NCI-H2171 (cell line): ENCODE measurements around the gene LIG4.

Experiments
- DNase-seq: peaks from one replicate; lab custom pipeline; 2025; lab: John Stamatoyannopoulos, UW

Gene LIG4

GRCh38 chr13:108194435-108194936 is 20.9 kb downstream of the LIG4 start:
- DNase-seq = no peak

- DNase-seq = no peak
Observed at GRCh38 chr13:108193806-108194205, 21.5 kb downstream of the LIG4 start.

- DNase-seq = no peak
Observed at GRCh38 chr13:108190897-108191296, 24.4 kb downstream of the LIG4 start.

DNA sequence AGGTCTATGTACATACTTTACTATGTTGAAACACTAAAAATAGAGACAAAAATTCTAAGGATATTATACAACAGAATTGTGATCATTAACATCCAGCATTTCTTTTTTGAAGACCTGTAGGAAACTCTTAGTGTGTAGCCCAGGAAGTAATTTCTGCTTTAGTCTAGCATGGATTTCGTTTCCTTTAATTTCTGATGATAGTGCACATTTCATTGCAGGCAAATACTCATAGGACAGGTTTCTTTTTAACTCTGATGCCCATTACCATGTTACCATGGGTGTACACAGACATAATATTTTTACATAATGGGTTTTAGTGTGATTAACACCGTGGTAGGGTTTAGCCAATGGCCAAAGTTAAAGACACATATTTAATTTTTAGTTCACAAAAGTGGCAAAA is 27.1 kb downstream of the LIG4 start:
- no peak for DNase-seq

- no peak for DNase-seq
Observed at GRCh38 chr13:108185223-108185622, 30.1 kb downstream of the LIG4 start.

GRCh38 chr13:108182652-108183051 is 32.7 kb downstream of the LIG4 start:
- no peak for DNase-seq

DNA sequence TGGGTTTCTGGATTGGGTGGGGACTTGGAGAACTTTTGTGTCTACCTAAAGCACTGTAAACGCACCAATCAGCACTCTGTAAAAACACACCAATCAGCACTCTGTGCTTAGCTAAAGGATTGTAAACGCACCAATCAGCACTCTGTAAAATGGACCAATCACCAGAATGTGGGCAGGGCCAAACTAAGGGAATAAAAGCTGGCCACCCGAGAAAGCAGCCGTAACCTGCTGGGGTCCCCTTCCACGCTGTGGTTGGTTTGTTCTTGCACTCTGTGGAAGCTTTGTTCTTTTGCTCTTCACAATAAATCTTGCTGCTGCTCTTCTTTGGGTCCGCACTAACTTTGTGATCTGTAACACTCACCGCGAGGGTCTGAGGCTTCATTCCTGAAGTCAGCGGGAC is 37.3 kb downstream of the LIG4 start:
- DNase-seq = no peak

DNA sequence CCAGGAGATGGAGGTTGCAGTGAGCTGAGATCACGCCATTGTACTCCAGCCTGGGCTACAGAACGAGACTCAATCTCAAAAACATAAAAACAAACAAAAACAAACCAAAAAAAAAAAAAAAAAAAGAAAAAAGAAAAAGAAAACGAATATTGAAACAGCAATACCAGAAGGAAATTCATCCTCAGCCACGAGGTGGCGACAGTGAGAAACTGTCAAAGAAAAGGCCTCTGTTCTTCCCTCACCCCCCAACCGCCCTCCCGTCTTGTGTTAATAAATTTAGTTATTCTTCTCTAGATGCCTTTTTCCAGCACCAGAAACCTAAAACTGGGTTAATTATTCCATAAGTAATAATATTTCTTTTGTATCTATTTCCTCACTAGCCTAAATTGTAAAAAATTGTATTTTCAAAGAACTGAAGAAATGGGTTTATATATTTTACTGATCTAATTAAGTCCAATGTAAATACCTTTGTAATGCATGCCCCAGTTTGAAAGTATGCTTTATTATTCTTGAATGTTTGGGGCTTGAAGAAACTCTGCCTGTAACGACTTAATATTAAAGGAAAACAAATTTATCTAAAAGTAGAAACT is 38.6 kb downstream of the LIG4 start:
- no peak for DNase-seq

DNA sequence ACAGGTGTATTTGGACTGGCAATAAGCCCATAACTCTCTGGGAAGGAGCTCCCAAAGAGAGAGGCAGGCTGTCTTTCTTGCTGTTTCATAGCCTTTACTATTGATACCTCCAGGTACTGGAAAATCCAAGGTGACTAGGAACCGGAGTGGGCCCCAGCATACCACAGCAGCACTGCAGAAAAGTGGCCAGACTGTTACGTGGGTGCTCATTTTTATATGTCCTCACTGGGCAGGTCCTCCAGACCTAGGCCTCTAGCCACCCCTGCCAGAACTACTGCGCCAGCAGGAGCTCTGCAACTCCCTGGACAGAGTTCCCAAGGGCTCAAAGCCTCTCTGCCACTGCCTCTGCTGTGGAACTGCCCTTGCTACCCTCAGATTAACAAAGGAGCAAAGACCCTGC is 46.4 kb downstream of the LIG4 start:
- no peak for DNase-seq

GRCh38 chr13:108166078-108166477 is 49.3 kb downstream of the LIG4 start:
- DNase-seq = no peak

DNA sequence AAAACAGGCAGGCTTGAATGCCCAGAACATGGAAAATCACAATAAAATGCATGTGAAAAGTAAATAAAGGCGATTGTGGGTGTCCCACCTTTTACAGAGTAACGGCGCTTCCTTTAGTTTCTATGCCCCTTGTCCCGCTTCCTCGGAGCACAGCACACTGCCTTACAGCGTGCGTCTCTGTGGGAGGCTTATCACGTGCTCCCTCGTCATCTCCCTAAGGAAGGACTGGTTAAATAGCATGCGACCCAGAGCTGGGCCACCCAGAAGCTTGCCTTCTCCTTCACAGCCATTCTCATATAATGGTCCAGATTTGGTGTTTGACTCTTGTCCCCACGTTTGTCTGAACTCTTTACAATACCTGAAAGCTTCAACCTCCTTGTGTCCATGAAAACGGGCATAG is 56.6 kb downstream of the LIG4 start:
- no peak for DNase-seq
